NCI-H1092 treated with DMSO at 0.1 percent for 48 hours (cell line): ENCODE measurements around the gene GPLD1.
"Not testable (repeated sequence)": the region's sequence is repeated elsewhere in the genome, so short reads cannot be mapped to it uniquely, and the experiment has no call there.

Source experiments
- DNase-seq: peaks from one replicate; lab custom pipeline; 2025; lab: John Stamatoyannopoulos, UW

GPLD1 gene, protein sequence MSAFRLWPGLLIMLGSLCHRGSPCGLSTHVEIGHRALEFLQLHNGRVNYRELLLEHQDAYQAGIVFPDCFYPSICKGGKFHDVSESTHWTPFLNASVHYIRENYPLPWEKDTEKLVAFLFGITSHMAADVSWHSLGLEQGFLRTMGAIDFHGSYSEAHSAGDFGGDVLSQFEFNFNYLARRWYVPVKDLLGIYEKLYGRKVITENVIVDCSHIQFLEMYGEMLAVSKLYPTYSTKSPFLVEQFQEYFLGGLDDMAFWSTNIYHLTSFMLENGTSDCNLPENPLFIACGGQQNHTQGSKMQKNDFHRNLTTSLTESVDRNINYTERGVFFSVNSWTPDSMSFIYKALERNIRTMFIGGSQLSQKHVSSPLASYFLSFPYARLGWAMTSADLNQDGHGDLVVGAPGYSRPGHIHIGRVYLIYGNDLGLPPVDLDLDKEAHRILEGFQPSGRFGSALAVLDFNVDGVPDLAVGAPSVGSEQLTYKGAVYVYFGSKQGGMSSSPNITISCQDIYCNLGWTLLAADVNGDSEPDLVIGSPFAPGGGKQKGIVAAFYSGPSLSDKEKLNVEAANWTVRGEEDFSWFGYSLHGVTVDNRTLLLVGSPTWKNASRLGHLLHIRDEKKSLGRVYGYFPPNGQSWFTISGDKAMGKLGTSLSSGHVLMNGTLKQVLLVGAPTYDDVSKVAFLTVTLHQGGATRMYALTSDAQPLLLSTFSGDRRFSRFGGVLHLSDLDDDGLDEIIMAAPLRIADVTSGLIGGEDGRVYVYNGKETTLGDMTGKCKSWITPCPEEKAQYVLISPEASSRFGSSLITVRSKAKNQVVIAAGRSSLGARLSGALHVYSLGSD

DNA sequence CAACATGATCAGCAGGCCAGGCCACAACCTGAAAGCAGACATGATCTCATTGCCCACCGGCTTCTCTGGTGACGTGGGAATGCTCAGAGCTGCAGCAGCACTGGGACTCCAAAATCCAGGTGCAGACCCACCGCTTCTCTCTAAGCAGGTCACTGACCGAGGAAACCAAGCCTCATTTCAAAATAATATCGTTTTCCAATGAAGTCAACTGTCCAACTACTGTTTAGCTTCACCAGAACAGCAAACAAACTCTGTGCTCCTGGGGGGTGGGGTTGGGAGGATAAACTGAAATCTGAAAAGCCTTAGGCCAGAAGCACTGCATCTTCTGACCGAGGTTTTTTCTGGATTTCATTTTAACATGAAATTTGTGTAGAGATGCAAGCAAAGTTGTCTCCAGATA, at the start of gene GPLD1:
TSS of gene GPLD1 (minus strand) at position 109 of the 400 bp plus-strand sequence. CDS start at position 42, 67 bp downstream.
- DNase-seq, result no peak

DNA sequence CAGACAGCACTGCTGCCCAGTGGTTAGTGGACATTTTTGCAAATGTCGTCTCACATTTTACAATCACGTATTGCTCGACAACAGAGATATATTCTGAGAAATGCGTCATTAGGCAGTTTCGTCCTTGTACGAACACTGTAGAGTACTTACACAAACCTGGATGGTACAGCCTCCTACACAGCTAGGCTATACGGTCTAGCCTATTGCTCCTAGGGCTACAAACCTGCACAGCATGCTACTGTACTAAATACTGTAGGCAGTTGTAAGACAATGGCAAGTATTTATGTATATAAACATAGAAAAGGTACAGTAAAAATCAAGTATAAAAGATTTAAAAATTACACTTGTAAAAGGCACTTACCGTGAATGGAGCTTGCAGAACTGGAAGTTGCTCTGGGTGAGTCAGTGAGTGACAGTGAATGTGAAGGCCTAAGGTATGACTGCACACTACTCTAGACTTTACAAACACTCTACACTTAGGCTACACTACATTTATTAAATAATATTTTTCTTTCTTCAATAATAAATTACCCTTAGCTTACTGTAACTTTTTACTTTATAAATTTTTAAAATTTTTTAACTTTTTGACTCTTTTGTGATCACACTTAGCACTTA, 48.5 kb upstream of the GPLD1 start:
- no peak for DNase-seq

DNA sequence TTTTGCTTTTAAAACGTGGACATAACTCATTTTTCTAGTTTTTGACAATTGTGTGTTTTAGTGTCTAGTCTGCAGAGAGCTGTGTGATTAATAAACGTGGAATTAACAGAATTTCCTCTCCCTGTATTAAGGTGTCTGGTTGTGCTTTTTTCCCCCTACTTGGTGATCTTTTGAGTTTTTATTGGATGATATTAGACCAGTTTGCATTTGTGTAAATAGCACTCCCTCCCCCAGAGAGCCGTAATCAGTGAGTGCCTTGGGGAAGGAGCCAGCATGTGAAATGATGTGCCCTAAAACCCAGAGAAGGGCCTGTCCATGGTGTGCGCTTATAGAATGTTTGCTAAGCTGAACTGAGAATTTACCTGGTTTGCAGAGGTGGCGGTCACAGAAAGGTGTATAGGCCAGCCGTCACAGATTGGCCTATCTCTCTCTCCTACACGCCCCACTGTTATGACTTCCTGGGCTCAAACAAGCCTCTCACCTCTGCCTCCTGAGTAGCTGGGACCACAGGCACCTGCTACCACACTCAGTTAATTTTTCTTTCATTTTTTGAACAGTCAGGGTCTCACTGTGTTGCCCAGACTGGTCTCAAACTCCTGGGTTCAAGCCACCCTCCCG, 47.8 kb upstream of the GPLD1 start:
- DNase-seq, result no peak

DNA sequence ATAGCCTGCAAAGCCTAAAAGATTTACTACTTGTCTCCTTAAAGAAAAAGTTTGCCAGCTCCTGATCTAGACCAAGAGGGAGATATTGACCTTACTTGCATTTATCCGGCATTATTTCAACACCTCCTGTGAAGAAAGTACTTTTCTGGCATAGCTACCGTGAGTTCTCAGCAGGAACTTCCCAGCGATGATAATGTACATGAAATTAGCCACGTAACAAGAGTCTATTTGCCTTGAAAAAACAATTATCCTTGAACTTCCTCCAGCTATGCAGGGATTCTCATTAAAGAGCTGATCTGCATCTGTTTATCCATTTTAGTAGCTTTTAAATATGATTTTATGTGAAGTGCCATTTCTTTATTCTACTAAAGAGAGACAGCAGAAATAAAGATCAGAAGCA, 47.1 kb upstream of the GPLD1 start:
- DNase-seq, result no peak

DNA sequence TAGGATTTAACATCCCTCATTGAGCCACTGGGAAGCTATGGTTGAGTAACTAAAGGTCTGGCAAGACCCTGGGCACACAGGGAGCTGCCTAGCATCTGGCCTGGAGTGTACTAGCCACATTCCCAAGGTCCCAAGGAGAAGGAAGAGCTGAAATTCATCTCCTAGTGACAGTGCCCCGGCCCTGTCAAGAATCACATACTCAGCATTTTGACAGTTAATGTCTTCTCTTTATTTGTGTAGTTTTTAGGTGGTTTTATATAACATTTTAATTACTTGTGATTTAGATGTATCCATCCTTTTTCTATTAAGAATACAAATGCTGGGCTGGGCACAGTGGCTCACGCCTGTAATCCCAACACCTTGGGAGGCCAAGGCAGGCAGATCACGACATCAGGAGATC, 45.8 kb upstream of the GPLD1 start:
- DNase-seq, result no peak

DNA sequence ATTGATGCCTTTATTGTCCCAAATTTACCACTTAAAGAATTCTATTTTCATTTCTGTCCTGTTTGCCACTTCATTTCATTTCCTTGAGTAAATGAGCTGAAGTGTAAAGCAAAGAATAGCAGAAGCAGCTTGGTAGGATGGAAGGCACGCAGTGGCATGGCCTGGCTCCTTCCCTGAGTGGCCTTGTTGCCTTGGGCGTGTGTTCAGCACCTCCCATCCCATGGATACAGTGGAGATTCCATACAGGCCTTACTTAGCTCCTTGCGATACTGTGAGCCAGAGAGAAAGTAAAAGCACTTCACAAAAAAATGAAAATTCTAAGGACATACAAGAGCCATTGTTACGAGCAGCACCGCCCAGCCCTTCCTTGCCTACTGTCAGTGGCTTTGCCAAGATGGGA, 45.0 kb upstream of the GPLD1 start:
- no peak for DNase-seq

DNA sequence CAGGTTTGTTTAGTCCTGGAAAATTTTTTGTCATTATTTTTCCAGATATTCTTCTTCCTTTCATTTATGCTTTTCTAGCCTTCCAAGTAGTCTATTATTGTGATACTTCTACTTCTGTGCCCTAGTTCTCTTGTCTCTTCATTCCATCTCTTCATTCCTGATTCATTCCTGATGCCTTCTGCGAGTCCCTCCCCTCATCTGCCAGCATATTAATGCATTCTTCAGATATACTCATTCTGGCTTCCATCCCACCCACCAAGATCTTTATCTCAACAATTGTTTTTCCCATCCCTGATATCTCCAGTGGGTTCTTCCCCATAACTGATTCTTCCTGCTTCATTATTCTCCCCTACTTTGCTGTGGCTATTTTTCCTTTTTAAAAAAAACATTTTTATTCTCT, 40.6 kb upstream of the GPLD1 start:
- DNase-seq, result no peak

DNA sequence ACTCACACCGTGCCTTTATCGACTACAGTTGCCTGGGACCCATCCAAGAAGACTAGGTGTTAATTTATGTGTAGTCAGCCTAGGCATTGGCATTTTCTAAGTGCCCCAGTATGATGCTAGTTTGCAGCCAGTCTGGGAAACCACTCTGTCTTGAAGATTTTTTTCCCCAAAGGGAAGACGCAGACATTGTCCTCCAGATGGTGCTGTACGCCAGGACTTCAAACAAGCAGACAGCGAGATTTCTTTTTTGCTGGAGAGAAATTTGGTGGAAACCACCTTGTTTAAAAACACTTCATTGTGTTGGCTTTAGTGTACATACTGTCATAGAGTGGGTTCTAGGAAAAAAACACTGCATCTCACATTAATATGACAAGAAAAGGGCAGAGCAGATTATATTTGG, 35.4 kb upstream of the GPLD1 start:
- peak; percentile 40 for DNase-seq

DNA sequence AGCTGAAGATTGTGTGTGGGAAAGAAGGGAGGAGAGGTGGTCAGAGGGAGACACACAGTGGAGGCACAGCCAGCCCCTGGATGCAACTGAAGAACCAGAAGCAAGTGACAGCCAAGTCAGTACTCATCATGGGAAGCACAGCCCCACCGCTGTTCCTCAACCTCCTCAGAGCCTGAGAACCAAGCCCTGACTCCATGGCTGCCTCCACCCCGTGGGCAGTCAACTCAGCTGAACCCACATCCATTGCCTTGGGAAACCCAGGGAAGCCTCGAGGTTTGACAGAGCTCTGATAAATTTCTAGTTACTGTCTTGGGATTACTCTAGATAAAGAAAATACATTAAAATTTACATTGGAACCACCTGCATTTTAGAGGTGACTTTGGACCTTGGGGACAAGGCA, 35.0 kb upstream of the GPLD1 start:
- DNase-seq, result no peak

DNA sequence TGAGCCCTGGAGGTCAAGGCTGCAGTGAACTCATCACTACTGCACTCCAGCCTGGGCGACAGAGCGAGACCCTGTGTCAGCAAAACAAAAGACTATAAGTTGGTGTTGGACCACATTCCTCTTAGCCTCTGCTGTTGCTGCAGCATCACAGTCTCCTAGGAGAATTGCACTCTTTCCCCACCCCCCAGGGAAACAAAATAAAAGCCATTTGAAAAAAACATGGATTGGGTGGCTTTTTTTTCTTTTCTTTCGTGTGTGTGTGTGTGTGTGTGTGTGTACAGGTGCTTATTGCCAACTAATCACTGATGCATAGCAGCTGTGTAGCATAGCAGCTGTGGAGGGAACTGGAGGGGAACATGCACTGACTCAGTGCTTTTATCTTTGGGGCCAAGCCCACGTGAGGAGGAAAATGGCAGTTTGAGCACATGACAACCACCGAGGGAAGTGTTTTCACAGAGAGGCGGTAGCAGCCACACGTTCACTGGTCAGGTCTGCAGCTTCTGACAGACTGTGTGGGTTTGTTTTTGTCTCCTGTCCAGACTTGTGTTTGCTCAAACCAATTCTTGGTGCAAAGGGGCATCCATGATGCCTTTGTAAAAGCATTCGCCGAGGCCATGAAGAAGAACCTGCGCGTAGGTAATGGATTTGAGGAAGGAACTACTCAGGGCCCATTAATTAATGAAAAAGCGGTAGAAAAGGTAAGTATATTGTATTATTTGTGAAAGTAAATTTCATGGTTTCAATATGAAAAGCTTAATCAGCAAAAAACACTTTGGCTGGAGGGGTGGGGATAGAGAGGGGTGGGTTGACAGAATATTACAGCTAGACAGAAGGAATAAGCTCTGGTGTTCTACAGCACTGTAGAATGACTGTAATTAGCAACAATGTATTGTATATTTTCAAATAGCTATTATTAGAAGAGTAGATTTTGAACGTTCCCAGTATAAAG, 33.1 kb upstream of the GPLD1 start:
- DNase-seq, result peak; percentile 52

DNA sequence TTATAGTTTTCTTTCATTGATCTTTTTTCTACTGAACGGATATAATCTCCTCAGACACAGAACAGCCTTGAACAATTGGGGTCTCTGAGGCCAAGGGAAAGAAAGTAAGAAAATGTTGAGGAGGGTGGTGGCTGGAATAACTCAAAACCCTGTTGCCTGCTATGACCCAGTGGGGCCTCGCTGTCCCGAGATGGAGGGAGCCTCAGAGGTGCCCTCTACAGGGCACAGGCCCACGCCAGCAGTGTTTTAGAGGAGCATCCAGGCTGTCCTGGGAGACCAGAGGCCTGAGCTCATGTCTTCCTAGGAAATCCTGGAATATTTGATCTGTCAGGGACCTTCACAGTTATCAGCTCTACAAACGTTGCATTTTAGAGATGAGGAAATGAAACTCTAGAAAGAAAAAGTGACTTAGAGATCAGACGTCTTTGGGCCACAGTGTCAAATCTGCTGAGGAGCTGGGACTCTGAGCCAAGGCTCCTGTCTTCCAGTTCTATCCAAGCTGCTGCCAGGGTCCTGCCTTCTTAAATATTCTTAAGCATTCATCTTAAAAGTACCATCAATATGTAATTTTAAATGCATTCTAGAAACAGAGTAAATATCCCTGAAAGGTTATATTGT, 31.7 kb upstream of the GPLD1 start:
- DNase-seq, result no peak

DNA sequence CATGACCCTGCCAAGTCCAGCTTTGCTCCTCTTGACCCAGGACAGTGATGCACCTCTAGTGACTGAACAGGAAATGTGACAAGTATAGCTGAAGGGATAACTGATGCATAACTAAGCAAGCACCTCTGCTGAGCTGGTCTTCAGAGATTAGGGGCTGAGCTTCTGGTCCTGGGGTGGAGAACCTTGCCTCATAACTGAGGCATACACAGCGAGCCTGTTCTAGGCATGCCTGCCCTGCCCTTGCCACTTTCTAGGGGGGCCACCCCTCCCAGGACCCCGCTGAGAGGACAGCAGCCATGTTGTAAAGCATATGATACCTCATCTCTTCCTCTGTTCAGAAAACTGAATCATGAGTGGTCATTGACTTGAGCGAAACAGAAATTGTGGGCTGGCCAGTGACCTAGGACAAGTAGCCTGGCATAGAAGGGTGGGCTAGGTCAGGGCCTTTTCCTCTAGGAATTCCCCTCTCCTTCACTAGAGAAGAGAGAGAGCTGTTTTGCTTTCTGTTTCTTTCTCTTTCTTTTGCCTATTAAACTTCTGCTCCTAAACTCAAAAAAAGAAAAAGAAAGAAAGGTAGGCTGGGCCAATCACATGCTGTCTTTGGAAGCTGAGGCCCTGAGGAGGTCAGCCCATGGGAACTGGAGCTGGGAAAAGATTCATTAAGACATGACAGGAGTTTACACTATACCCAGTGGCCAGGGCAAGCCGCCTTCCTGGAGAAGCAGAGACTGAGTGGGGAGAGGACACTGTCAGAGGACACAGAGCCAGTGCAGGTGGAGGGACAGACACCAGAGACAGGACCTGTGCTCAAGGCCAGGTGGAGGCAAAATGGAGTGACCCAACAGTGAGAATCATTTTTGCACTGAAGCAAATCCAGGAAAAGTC, 28.5 kb upstream of the GPLD1 start:
- no peak for DNase-seq

DNA sequence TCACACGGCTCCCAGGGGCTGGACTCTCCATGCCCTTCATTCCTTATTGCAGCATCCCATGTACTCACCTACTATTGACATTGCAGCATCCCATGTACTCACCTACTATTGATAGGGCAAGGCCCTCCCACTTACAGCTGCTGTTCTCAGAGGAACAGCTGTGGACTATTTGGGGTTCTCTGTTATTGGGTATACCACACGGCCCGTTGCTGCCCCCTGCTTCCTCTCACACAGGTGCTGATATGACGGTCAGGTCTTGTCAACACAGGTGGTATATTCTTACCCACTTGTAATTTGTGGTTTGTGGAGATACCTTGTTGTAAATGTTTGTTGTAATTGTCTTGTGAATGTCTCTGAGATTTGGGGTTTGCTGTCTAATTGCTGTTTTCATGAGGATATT, 24.2 kb upstream of the GPLD1 start:
- DNase-seq, result no peak

DNA sequence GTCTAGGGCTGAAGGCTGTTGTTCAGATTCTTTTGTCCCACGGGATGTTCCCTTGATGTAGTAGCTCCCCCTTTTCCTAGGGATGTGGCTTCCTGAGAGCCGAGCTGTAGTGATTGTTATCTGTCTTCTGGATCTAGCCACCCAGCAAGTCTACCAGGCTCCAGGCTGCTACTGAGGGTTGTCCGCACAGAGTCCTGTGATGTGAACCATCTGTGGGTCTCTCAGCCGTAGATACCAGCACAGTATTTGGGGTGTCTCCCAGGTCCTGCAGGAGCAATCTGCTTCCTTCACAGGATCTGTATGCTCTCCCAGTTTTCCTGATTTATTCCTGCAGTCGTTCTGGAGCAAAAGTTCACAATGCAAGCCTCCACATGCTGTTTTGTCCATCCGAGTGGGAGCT, 22.6 kb upstream of the GPLD1 start:
- DNase-seq, result not testable (repeated sequence)

DNA sequence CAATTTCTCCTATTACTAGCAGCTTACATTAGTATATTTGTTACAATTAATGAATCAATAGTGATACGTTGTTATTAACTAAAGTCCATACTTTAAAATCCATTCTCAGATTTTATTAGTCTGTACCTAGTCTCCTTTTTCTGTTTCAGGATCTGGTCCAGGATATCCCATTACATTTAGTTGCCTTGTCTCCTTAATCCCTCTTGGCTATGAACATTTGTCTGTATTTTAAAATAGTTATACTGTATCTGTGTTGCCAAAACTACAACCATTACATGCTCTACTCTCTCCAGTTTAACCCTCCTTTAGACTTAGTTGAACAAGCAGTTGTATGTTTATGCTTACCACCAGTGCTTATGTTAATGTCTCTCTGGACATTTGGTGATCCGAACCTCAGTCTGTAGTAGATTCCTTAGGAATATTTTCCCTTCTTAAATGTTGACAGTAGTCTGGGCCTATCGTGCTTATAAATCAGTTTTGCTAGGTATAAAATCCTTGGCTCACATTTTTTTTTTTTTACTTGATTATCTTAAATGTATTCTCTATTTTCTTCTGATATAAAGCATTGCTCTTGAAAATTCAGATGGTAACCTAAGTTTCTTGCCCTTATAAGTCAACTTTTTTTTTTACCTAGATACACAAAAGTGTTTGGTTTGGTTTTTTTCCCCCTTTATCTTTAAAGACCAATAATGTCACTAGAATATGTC, 17.6 kb upstream of the GPLD1 start:
- DNase-seq, result no peak

DNA sequence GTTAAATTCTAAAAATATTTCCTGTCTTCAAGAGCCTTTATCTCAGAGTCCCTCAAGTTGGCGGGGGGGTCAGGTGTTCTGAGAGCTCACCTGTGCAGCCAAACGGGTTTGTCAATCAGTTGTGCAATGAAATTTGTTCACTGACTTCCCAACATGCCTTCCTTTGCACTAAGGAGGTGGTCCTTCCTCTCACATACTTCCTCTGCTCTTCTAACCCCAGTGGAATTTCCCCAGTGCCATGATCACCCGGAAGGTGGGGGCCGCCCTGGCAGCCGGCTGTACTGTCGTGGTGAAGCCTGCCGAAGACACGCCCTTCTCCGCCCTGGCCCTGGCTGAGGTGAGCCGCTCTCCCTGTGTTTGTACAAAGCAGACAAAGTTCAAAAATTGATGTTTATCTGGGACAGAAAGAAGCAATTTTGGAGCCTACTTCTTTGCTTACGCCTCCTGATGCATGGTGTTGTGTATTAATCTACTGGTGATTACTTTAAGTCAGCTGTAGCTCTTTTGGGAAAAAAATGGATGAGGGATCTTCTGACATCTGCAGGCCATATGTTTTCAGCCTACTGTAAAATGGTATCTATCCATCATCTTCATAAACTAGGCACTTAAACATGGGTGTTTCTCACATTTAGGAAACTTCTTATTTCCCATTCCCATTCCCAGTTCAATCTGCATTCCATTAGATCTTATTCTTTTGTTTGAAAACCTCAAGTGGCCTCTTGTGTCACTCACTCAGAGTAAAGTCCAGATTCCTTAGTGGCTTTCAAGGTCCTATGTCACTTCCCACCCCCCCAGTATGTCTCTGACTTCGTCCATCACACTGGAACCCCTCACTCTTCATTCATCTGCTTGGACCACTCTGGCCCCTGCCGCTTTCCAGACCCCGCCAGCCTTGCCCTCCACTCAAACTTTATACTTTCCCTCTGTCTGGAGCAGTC, 15.5 kb upstream of the GPLD1 start:
- no peak for DNase-seq

DNA sequence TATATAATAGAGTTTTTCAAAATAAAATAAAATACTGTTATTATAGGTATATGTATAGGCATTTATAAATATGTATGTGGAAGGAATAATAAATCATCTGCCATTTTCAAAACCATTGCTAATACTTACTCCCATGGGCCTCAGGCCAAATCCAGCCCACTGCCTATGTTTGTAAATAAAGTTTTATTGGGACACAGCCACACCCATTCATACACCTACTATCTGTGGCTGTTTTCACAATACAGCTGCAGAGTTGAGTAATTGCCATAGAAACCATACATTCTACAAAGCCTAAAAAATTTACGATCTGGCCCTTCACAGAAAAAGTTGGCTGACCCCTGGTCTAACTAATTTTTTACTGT, 14.9 kb upstream of the GPLD1 start:
- no peak for DNase-seq

DNA sequence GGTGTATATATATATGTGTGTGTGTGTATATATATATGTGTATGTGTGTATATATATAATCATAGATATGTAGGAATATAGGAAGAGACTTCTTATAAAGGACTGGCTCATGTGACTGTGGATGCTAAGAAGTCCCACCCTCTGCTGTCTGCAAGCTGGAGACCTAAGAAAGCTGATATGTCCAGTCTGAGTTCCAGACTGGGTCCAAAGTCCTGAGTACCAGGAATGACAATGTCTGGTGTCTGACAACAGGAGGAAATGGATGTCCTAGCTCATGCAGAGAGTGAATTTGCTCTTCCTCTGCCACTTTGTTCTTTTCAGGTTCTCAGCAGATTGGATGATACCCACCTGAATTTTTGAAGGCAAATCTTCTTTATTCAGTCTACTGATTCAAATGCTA, 12.5 kb upstream of the GPLD1 start:
- DNase-seq, result no peak
